PC-9 (cell line): ENCODE results near the gene OSER1. TPM values are rescaled to one million over a fixed set of nuclear protein-coding genes. Genes with fewer than 3 reads are reported as not detected.

ENCODE experiments used
- BruUV-seq: library from RNA; stranded (reverse); fragments of 400-500 nt; replicated peaks from 2 replicates; lab custom pipeline; 2021; lab: Mats Ljungman, UMichigan
- CTCF ChIA-PET: fragments of 300-600 bp; sonication (Branson Sonifier 250); formaldehyde crosslinking; loops from one replicate; lab custom pipeline; 2022; ENCODE audit warnings: antibody characterized with exemption; lab: Charles Lee
- POLR2A ChIA-PET: fragments of 300-600 bp; sonication (Branson Sonifier 250); formaldehyde crosslinking; loops from one replicate; lab custom pipeline; 2022; ENCODE audit warnings: antibody characterized with exemption; ENCODE audit not compliant: unreplicated experiment; lab: Charles Lee
- DNase-seq, 2 experiments: peaks; one replicate each; pipeline versions ENCODE4 v3.0.0 to v3.0.0-alpha.2; 2015 to 2022; ENCODE audit warnings: mixed read lengths in 1 of 2
- H2AFZ ChIP-seq: fragments of 200-600 bp; sonication (generic); 2 replicates; pipeline ENCODE4 v1.8.1; 2017; ENCODE audit warnings: antibody characterized with exemption
- H3F3A ChIP-seq: fragments of 200-600 bp; sonication (generic); 2 replicates; pipeline ENCODE4 v1.8.1; 2017; ENCODE audit warnings: antibody characterized with exemption, mild to moderate bottlenecking, low read depth; ENCODE audit not compliant: insufficient read depth
- H3K27ac ChIP-seq: fragments of 200-600 bp; sonication (generic); 2 replicates; pipeline ENCODE4 v1.6.1; 2016; ENCODE audit warnings: mixed run types
- H3K27me3 ChIP-seq: fragments of 200-600 bp; sonication (generic); 2 replicates; pipeline ENCODE4 v1.6.1; 2016; ENCODE audit warnings: low read depth, mixed run types; ENCODE audit not compliant: insufficient read depth
- H3K36me3 ChIP-seq: fragments of 200-600 bp; sonication (generic); 2 replicates; pipeline ENCODE4 v1.6.1; 2016; ENCODE audit warnings: low read depth, mixed run types
- H3K4me1 ChIP-seq: fragments of 200-600 bp; sonication (generic); replicated peaks from 2 replicates; pipeline ENCODE4 v1.6.1; 2016; ENCODE audit warnings: mixed run types; ENCODE audit not compliant: insufficient read depth
- H3K4me2 ChIP-seq: fragments of 200-600 bp; sonication (generic); 2 replicates; pipeline ENCODE4 v1.6.1; 2017; ENCODE audit warnings: mixed run types
- H3K4me3 ChIP-seq: fragments of 200-600 bp; sonication (generic); 2 replicates; pipeline ENCODE4 v1.6.1; 2016; ENCODE audit warnings: mixed run types
- H3K79me2 ChIP-seq: fragments of 200-600 bp; sonication (generic); 2 replicates; pipeline ENCODE4 v1.6.1; 2017; ENCODE audit warnings: low read depth, mixed run types
- H3K9me2 ChIP-seq: fragments of 200-600 bp; sonication (generic); 2 replicates; pipeline ENCODE4 v1.8.1; 2017; ENCODE audit warnings: mild to moderate bottlenecking; ENCODE audit not compliant: insufficient read depth
- H3K9me3 ChIP-seq: fragments of 200-600 bp; sonication (generic); 2 replicates; pipeline ENCODE4 v1.8.1; 2016; ENCODE audit warnings: low read depth; ENCODE audit not compliant: insufficient read depth
- H4K20me1 ChIP-seq: fragments of 200-600 bp; sonication (generic); 2 replicates; pipeline ENCODE4 v1.8.1; 2017; ENCODE audit not compliant: insufficient read depth
- EZH2 ChIP-seq: fragments of 200-600 bp; sonication (generic); IDR thresholded peaks from 2 replicates; pipeline ENCODE4 v1.8.0; 2017; ENCODE audit warnings: antibody characterized with exemption, low read depth
- intact Hi-C: fragments of 100-400 bp; cut with micrococcal nuclease; formaldehyde crosslinking; loops from one replicate; pipeline ENCODE4 v1.10.0; 2022; ENCODE audit not compliant: unreplicated experiment
- total RNA-seq: library from RNA; stranded (reverse); gene quantifications from 2 replicates; pipeline ENCODE4 v1.2.3, GENCODE V29; 2021
- TF ChIP-seq, protein P1 (sequence below): fragments of 200-600 bp; sonication (generic); conservative IDR thresholded peaks from 2 replicates; pipeline ENCODE4 v1.6.1; 2017; ENCODE audit warnings: mixed run types, antibody characterized with exemption, mild to moderate bottlenecking, moderate library complexity

OSER1 gene
- total RNA-seq, 1 experiment from 2014 or later: 136 TPM

DNA sequence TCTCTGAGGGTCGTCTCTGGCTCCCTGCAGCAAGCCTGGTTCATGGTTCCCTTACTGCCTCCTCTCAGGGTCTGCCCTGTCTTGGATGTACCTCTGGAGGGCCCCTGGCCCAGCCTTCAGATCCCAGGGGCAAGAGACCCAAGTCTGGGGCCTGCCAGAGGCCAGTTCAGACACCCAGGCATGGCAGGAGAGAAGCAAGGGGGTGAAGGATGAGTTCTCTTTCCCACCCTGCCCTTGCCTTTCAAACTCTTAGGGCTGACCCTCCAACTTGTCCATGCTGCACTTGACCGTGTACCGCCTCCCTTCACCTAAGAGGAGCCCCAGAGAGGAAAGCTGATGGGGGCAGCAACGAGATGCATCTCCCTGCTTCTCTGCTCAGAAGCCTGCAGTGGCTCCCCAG, 40.7 kb upstream of the OSER1 start:
- no peaks in the 10 kb centered on the region for H3F3A ChIP-seq
- H3K9me3 ChIP-seq: no peaks in the 10 kb centered on the region
- H3K4me2 ChIP-seq: no peak overlapping the region
- no TSS peak for BruUV-seq
- intact Hi-C loops: no loop called here
- H3K4me3 ChIP-seq: no peak overlapping the region
- H3K27ac ChIP-seq: no peak overlapping the region
- no peak overlapping the region for H2AFZ ChIP-seq
- no peak for DNase-seq
- CTCF ChIA-PET: no interaction called here
- H3K4me1 ChIP-seq: no peaks in the 10 kb centered on the region
- H3K36me3 ChIP-seq: no peaks in the 10 kb centered on the region
- no peak for TF ChIP-seq EZH2
- TF ChIP-seq, protein P1, sequence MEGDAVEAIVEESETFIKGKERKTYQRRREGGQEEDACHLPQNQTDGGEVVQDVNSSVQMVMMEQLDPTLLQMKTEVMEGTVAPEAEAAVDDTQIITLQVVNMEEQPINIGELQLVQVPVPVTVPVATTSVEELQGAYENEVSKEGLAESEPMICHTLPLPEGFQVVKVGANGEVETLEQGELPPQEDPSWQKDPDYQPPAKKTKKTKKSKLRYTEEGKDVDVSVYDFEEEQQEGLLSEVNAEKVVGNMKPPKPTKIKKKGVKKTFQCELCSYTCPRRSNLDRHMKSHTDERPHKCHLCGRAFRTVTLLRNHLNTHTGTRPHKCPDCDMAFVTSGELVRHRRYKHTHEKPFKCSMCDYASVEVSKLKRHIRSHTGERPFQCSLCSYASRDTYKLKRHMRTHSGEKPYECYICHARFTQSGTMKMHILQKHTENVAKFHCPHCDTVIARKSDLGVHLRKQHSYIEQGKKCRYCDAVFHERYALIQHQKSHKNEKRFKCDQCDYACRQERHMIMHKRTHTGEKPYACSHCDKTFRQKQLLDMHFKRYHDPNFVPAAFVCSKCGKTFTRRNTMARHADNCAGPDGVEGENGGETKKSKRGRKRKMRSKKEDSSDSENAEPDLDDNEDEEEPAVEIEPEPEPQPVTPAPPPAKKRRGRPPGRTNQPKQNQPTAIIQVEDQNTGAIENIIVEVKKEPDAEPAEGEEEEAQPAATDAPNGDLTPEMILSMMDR: no peak
- H3K9me2 ChIP-seq: no peaks in the 10 kb centered on the region
- POLR2A ChIA-PET: interaction anchor here (0.6 kb wide), 1 partner anchor 34 kb away, joined by 3 read pairs; no protein-coding TSS in a partner anchor
- peaks cover 7% of the 10 kb centered on the region for H4K20me1 ChIP-seq
- H3K27me3 ChIP-seq: peaks cover 34% of the 10 kb centered on the region
- no peaks in the 10 kb centered on the region for H3K79me2 ChIP-seq

DNA sequence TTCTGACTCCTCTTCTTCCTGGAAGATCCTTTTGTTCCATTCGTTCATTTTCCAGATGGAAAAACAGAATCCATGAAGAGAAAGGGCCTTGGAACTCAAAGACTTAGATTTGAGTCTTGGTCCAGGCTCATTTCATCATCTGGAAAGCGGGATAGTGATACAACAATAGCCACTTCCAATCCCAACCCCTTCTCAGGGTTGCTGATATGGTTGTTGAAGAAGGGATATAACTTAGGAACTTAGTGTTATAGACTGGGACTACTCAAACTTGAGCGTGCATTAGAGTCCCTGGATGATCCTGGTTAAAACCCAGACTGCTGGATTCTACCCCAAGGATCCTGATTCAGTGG, 37.8 kb upstream of the OSER1 start:
- Histone ChIP-seq H3K4me2 (no peak overlapping the region), H3K9me3 (no peaks in the 10 kb centered on the region), H3F3A (no peaks in the 10 kb centered on the region), H3K9me2 (no peaks in the 10 kb centered on the region), H3K27ac (no peak overlapping the region), H3K4me3 (no peak overlapping the region), H3K27me3 (peaks cover 49% of the 10 kb centered on the region), H3K79me2 (no peaks in the 10 kb centered on the region), H3K36me3 (no peaks in the 10 kb centered on the region), H4K20me1 (no peaks in the 10 kb centered on the region), H3K4me1 (no peaks in the 10 kb centered on the region), H2AFZ (no peak overlapping the region)
- no TSS peak for BruUV-seq
- intact Hi-C loops: no loop called here
- TF ChIP-seq, protein P1: no peak
- no peak for TF ChIP-seq EZH2
- ChIA-PET CTCF (no interaction called here), POLR2A (no interaction called here)
- DNase-seq: no peak

DNA sequence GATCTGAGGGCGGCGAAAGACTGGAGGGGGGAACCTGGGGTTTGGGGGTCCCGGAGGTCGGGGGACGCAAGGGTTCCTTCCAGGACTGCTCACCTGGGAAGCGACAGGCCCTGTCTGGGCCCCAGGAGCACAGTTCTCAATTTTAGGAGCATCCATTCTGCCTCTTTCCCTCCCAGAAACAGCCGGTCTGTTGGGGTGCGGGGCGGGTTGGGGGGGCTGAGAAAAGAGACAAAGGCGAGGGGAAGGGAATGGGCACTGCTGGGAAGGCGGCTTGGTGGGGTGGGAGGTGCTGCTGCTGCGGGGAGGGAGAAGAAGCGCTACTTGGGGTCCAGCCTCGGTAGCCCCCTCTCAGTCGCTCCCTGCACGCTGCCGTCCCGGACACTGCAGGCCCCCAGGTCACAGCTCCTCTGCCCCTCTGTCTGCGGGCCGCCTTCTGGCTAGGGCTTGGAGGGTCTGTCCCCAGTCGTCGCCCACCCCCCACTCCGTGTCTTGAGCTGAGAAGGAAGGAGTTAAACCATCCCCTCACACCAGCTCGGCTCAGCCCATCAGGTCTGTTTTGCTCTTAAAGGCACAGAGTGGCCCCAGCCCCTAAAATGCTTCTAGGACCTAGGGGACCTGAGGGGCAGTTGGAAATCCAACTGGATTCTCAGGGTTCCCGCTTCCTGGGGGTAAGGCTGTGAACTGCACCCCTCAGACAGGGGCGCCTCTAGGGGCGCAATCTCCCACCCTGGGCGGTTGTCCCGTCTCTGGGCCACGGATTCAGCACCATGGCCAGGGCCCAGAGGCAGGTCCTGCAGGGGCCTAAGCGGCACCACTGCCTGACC, 37.2 kb upstream of the OSER1 start:
- DNase-seq: peak in 1 of 2 experiments; percentile 43
- Histone ChIP-seq H3K4me1 (no peaks in the 10 kb centered on the region), H3K27me3 (peaks cover 52% of the 10 kb centered on the region), H3K36me3 (no peaks in the 10 kb centered on the region), H3K27ac (no peak overlapping the region), H4K20me1 (no peaks in the 10 kb centered on the region), H3K9me3 (no peaks in the 10 kb centered on the region), H3K9me2 (no peaks in the 10 kb centered on the region; the same call in 1 of the 2 replicates), H3K4me2 (no peak overlapping the region), H2AFZ (no peak overlapping the region), H3K79me2 (no peaks in the 10 kb centered on the region), H3F3A (no peaks in the 10 kb centered on the region), H3K4me3 (no peak overlapping the region)
- intact Hi-C loops: no loop called here
- BruUV-seq: no TSS peak
- POLR2A ChIA-PET: no interaction called here
- TF ChIP-seq, protein P1: no peak; the same call in 1 of the 2 replicates
- TF ChIP-seq EZH2: no peak
- CTCF ChIA-PET: no interaction called here
